Sigmoid colon (tissue), 4 donors: Measurements from ENCODE around the gene BCORL1.

Experiments
- POLR2AphosphoS5 ChIP-seq, 4 donors: sonication (generic); formaldehyde crosslinking; IDR thresholded peaks; one replicate each; pipeline ENCODE4 v1.6.1; 2017; ENCODE audit warnings: antibody characterized with exemption in 4 of 4
- TF ChIP-seq, protein P1 (sequence below), 4 experiments: fragments of 450-650 bp in 3 of 4; fragments of 200-600 bp in 1 of 4; IDR thresholded peaks; one replicate each; pipeline ENCODE4 v1.5.1; 2016 to 2019; ENCODE audit warnings: antibody characterized with exemption in 4 of 4, mild to moderate bottlenecking in 3 of 4, moderate library complexity in 2 of 4

DNA sequence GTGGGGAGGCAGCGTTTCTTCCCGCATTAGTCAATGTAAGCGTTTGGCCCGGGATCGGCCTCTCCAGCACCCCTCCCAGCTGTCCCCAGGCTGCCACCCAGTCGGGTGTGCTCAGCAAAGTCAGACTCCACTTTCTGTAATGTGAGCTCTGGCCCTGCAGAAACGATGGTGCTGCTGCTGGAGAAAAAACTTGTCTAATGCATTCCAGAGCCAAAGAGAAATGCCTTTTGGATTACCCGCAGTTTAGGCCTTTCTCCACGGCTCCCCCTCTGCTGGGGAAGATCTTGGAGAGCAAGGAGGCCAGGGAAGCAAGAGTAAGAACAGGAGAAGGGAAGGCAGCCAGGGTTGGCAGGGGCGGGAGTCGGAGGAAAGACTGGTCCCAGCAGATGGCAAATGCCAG lies 72.7 kb downstream of the BCORL1 start:
- TF ChIP-seq, protein P1, sequence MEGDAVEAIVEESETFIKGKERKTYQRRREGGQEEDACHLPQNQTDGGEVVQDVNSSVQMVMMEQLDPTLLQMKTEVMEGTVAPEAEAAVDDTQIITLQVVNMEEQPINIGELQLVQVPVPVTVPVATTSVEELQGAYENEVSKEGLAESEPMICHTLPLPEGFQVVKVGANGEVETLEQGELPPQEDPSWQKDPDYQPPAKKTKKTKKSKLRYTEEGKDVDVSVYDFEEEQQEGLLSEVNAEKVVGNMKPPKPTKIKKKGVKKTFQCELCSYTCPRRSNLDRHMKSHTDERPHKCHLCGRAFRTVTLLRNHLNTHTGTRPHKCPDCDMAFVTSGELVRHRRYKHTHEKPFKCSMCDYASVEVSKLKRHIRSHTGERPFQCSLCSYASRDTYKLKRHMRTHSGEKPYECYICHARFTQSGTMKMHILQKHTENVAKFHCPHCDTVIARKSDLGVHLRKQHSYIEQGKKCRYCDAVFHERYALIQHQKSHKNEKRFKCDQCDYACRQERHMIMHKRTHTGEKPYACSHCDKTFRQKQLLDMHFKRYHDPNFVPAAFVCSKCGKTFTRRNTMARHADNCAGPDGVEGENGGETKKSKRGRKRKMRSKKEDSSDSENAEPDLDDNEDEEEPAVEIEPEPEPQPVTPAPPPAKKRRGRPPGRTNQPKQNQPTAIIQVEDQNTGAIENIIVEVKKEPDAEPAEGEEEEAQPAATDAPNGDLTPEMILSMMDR (IDR thresholded peaks at IDR 0.05), result no peak
- peak in 1 of 4 donors; percentile 9 for TF ChIP-seq POLR2AphosphoS5 (IDR thresholded peaks at IDR 0.05)
